T-helper 2 cell treated with Interferon-gamma antibody and Interleukin-4, amounts not matched to agents 100 ng/mL and 5 ng/mL, for 36 hours (primary cell): Measurements from ENCODE around the gene OR2F2. TPM values are rescaled to one million over a fixed set of nuclear protein-coding genes. Genes with fewer than 3 reads are reported as not detected.

Experiments
- intact Hi-C: fragments of 100-400 bp; cut with micrococcal nuclease; formaldehyde crosslinking; loops from one replicate; pipeline ENCODE4 v1.15.1; 2023
- total RNA-seq: library from RNA; stranded (reverse); gene quantifications from 2 replicates; pipeline ENCODE4 v1.2.3, GENCODE V29; 2022

Gene OR2F2
- total RNA-seq, 1 donor from 2014 or later: not detected

GRCh38 chr7:143913945-143914615 is 21.0 kb upstream of the OR2F2 start:
- intact Hi-C loops: no loop called here

- intact Hi-C loops: no loop called here
These were observed 19.9 kb upstream of the OR2F2 start for GRCh38 chr7:143914938-143915652.

DNA sequence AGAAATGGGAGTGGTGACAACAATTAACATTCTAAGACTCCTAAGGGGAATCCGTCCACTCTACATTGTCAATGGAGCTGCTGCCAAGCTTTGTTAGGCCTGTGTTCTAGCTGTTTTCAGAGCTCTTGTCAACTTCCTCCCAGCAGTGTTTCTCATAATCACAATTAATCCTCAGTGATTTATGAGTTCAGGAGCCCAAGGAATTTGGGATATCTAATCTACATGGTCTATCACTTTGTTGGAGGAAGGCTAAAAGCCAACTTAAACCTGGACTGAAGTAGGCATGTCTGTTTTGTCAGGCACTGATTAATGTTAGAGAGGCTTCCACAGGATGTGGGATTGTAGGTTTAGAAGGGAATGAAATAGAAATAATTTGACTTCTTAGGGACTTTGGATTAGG is 10.2 kb upstream of the OR2F2 start:
- intact Hi-C loops: no loop called here

- intact Hi-C loops: no loop called here
These were observed 5.7 kb upstream of the OR2F2 start for GRCh38 chr7:143929224-143929920.

- intact Hi-C loops: no loop called here
These were observed 3.3 kb upstream of the OR2F2 start for GRCh38 chr7:143931739-143932138.

DNA sequence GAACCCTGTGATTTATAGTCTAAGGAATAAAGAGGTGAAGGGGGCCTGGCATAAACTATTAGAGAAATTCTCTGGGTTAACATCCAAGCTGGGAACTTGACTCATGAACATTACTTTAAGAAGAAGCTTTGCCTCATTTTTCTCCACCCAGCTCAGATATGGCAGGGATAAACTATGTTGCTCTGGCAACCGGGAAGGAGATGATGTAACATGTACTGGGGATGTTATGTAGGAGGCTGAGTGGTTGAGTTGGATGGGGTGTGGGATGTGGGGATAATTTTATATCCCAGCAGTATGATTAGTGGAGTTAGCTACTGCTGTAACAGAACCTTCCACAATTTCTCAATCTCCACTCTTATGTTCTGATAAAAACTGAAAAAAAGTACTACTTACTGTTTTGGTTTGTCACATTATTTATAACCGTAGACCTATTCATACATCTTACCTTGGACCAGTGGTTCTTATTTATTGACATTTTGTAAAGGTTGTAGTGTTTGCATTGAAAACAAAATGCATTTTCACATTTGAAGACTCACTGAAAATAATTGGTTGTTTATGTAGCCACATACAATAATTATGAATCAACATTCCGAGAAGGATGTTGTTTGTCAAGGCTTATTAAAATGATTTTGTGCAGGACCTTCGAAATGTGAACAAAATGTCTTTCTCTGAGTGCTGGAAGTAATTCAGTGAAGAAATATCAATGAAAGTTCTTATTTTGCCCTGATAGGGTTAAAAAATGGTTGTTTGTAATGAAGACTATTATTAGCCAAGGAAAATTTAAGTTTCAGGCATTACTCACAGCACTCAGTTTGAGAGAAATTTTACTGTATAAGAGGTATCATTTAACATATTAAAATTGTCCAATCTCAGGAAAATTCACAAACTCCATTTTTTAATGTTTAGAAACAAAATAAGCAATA is 1.3 kb downstream of the OR2F2 start:
- intact Hi-C loops: no loop called here

DNA sequence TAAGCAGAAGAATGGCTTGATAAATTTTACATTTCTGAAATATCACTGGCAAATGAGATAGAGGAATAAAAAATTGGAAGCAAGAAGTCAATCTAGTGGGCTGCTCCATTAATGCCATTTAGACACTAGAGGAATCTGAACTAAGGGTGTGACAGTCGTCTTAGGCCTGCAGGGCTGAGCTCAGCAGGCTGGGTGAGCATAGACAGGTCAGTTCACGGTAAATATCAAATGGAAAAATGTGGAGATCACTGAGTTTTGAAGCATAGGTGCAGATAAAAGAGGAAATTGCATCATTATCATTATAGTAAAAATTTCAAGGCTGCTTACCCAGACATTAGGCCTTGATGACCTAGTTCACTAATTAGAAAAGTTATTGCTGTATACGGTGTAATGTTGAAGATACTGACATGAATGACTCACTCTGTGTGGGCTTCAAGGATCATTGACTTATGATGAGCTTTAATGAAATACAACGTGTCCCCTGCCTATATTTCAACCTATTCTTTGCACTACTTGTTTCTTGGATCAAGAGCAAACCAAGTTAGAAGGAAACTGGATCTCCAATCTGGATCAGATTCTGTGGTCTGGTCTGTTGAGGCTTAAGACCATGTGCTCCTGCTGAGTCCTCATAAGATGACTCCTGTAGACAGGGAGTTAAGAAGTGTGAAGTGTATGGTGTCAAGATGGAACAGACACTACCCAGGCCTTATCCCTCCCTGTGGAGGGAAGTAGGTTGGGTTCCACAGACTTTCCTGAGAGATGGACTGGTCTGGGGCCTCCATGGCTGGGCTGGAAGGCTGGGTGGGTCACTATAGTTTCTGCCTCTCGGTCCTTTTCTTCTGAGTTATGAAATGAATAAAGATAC is 3.6 kb downstream of the OR2F2 start:
- intact Hi-C loops: no loop called here

- intact Hi-C loops: no loop called here
These were observed 10.4 kb downstream of the OR2F2 start for GRCh38 chr7:143945423-143945822.

DNA sequence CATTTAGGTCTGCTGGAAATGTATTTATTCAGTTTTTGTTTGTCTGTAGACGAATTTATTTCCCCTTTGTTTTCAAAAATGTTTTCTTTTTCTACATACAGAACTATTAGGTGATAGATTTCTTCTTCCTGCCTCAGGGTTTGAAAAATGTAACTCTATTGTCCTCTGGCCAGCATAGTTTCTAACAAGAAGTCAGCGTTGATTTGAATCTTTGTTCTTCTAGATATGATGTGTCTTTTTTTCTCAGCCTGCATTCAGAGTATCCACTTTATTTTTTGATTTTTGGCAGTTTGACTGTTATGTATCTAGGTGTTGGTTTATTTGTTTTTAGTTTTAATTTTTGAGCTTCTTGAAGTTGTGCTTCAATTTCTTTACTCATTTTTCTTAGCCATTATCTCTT is 12.1 kb downstream of the OR2F2 start:
- intact Hi-C loops: no loop called here

DNA sequence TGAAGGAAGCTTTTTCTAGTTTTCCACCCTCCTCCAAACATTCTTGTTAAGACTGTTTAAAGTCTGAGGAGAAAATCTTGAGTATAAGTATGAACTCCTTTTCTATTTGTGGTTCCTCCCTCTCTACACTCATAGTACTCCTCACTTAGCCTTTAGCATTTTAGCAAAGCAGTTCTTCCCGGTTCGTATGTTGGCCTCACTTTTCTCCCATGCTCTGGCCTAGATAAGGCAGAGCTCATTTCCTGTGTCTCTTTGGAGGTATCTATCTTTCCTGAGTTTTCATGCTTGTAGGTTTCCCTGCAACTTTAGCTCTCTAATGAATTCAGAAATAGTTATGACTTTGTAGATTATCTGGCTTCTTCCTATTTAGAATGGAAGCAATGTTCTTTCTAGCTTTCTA is 13.7 kb downstream of the OR2F2 start:
- intact Hi-C loops: no loop called here

GRCh38 chr7:143953421-143953820 is 18.4 kb downstream of the OR2F2 start:
- intact Hi-C loops: no loop called here

DNA sequence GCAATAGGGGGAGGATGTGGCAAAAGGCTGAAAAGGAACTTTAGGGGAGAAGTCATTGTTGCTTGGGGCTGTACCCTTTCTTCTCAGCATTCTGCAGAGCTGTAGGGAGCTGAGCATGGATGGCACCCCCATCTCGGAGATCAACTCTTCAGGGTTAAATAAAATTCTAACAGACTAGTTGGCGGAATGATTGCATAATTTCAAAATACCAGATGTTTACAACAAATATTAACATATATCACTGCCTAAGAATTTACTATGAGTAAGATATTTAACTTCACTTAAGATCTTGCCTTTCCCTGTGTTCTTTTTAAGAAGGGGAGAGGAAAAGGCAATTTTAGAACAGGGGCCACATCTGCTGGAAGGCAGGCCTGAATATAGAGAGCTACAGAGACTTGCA is 19.1 kb downstream of the OR2F2 start:
- intact Hi-C loops: no loop called here

- intact Hi-C loops: no loop called here
These were observed 19.5 kb downstream of the OR2F2 start, which contains the start of gene OR2F1 for GRCh38 chr7:143954544-143954943. Gene OR2F1, plus strand, starts transcription at chr7:143954844. Its CDS starts 5,127 bp downstream, at chr7:143959971.

DNA sequence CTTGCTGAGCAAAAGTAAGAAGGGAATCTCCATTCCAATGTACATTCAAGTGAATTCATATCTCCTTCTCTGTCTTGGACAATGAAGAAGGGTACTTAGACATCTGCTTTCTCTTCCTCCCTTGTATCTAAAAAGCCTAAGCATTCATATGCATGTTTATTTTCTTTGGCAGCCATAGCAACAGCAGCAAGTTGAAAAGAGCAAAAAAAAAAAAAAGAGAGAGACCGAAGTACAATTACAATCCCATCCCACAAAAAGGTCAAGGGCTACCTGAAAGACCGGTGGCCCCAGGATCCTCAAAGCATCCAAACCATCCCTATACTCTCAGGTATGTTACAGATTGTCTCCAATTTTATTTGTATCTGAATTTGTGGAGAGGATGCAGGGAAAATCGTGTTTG is 23.7 kb downstream of the OR2F2 start:
- intact Hi-C loops: no loop called here

DNA sequence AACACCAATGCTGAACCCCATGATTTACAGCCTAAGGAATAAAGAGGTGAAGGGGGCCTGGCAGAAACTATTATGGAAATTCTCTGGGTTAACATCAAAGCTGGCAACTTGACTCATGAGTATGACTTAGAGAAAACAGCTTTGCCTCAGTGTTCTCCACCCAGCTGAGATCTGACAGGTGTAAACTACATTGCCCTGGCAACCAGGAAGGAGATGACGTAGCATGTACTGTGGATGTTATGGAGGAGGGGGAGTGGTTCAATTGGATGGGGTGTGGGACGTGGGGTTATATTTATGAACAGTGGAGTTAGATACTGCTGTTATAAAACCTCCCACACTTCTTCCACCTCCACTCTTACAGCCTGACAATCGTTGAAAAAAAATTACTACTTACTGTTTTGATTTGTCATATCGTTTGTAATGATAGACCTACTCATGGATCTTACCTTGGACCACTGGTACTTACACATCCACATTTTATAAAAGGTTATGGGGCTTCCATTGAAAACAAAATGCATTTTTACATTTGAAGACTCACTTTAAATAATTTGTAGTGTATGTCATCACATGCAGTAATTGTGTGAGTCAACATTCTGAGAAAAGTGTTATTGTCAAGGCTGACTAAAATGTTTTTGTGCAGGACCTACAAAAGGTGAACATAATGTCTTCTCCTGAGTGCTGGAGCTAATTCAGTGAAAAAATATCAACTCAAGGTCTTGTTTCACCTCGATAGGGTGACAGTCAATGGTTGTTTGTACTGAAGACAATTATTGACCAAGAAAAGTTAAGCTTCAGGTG is 26.0 kb downstream of the OR2F2 start:
- intact Hi-C loops: no loop called here

GRCh38 chr7:143965280-143965679 is 30.2 kb downstream of the OR2F2 start:
- intact Hi-C loops: no loop called here

GRCh38 chr7:143967398-143967797 is 32.4 kb downstream of the OR2F2 start:
- intact Hi-C loops: no loop called here

- intact Hi-C loops: no loop called here
These were observed 38.9 kb downstream of the OR2F2 start for GRCh38 chr7:143973870-143974416.

DNA sequence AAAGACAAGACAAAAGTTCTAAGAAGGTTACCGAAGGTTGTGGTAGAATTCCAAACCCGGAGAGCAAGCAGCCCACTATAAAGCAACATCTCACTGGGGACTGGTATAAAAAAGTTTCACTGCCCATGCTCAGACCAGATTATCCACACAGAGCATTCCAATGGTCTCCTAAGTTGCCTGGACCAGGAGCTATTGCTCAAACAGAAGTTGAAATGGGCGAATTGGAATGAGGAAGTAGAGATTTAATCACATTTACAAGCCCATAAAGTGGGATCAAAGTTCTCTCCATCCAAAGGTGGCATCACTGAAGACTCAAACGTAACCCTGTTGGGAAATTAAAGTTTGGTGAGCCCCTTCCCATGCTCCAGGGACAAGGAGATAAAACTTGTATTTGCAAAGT is 39.4 kb downstream of the OR2F2 start:
- intact Hi-C loops: no loop called here
